GM12873 (cell line): Measurements from ENCODE around the gene CFD.

Experiments
- CTCF ChIP-seq: IDR thresholded peaks from 2 replicates; pipeline ENCODE4 v1.5.1; 2012; ENCODE audit warnings: low read depth, mild to moderate bottlenecking, moderate library complexity, low read length, control low read depth; ENCODE audit not compliant: insufficient read depth; ENCODE audit errors: missing control alignments

The CFD gene

GRCh38 chr19:861756-862580, 2.5 kb downstream of the CFD start:
- no peak for TF ChIP-seq CTCF

GRCh38 chr19:862581-863314, 3.3 kb downstream of the CFD start:
- no peak for TF ChIP-seq CTCF

GRCh38 chr19:863315-863620, 3.8 kb downstream of the CFD start:
- TF ChIP-seq CTCF, result no peak

- no peak for TF ChIP-seq CTCF
These were observed 7.4 kb downstream of the CFD start for GRCh38 chr19:866769-867300.

- TF ChIP-seq CTCF, result no peak
These were observed 7.9 kb downstream of the CFD start for GRCh38 chr19:867301-867793.

GRCh38 chr19:867855-868457, 8.5 kb downstream of the CFD start:
- TF ChIP-seq CTCF, result no peak
